Neural crest cell (in vitro differentiated cells): ENCODE results near the gene LRRC7. TPM values are rescaled to one million over a fixed set of nuclear protein-coding genes. Genes with fewer than 3 reads are reported as not detected.
"Not testable (repeated sequence)": the region's sequence is repeated elsewhere in the genome, so short reads cannot be mapped to it uniquely, and the experiment has no call there.

Experiments used
- DNase-seq: peaks from one replicate; pipeline ENCODE4 v3.0.0; 2021; ENCODE audit warnings: low read depth, mixed read lengths, low spot score
- H3K27ac Mint-ChIP-seq: one replicate; pipeline ENCODE4 v1.8.0; 2021; ENCODE audit warnings: mild to moderate bottlenecking, mixed read lengths; ENCODE audit not compliant: unreplicated experiment
- H3K27me3 Mint-ChIP-seq: 2 replicates; pipeline ENCODE4 v1.8.0; 2021; ENCODE audit warnings: low read depth, mild to moderate bottlenecking, mixed read lengths
- H3K36me3 Mint-ChIP-seq: 2 replicates; pipeline ENCODE4 v1.8.0; 2021; ENCODE audit warnings: low read depth, mild to moderate bottlenecking, mixed read lengths
- H3K4me1 Mint-ChIP-seq: 2 replicates; pipeline ENCODE4 v1.8.0; 2021; ENCODE audit warnings: mixed read lengths
- H3K4me3 Mint-ChIP-seq: one replicate; pipeline ENCODE4 v1.8.0; 2021; ENCODE audit warnings: mild to moderate bottlenecking, mixed read lengths
- H3K9me3 Mint-ChIP-seq: 2 replicates; pipeline ENCODE4 v1.8.0; 2021; ENCODE audit warnings: mixed read lengths
- CTCF ChIP-seq: fragments of 200-600 bp; sonication (generic); conservative IDR thresholded peaks from 2 replicates; pipeline ENCODE4 v1.5.0; 2021; ENCODE audit warnings: antibody characterized with exemption, mild to moderate bottlenecking
- total RNA-seq: library from RNA; stranded (reverse); gene quantifications from 2 replicates; pipeline ENCODE4 v1.2.1, GENCODE V29; 2021

Gene LRRC7
- total RNA-seq, 1 donor from 2014 or later: 2.4 TPM

GRCh38 chr1:69947837-69948236 lies 380.1 kb downstream of the LRRC7 start:
- Mint-ChIP-seq H3K4me3 (no peak overlapping the region), H3K27ac (no peak overlapping the region), H3K27me3 (no peaks in the 10 kb centered on the region), H3K4me1 (no peaks in the 10 kb centered on the region), H3K36me3 (no peaks in the 10 kb centered on the region), H3K9me3 (peaks cover 11% of the 10 kb centered on the region)
- no peak for DNase-seq
- no peak for TF ChIP-seq CTCF

GRCh38 chr1:69952676-69953075 lies 385.0 kb downstream of the LRRC7 start:
- no peaks in the 10 kb centered on the region for H3K9me3 Mint-ChIP-seq
- no peak overlapping the region for H3K4me3 Mint-ChIP-seq
- DNase-seq: no peak
- no peak overlapping the region for H3K27ac Mint-ChIP-seq
- no peaks in the 10 kb centered on the region for H3K27me3 Mint-ChIP-seq
- no peaks in the 10 kb centered on the region for H3K4me1 Mint-ChIP-seq
- no peaks in the 10 kb centered on the region for H3K36me3 Mint-ChIP-seq
- TF ChIP-seq CTCF: no peak

- DNase-seq, H3K27ac Mint-ChIP-seq, H3K9me3 Mint-ChIP-seq, H3K27me3 Mint-ChIP-seq, H3K4me3 Mint-ChIP-seq, H3K36me3 Mint-ChIP-seq, H3K4me1 Mint-ChIP-seq: not testable (repeated sequence)
Measured at GRCh38 chr1:69962452-69962851, 394.7 kb downstream of the LRRC7 start.

GRCh38 chr1:69967245-69967766 lies 399.6 kb downstream of the LRRC7 start:
- no peaks in the 10 kb centered on the region for H3K4me1 Mint-ChIP-seq
- H3K36me3 Mint-ChIP-seq: peaks cover 2% of the 10 kb centered on the region
- H3K9me3 Mint-ChIP-seq: peaks cover 29% of the 10 kb centered on the region
- no peak overlapping the region for H3K4me3 Mint-ChIP-seq
- no peak for TF ChIP-seq CTCF
- no peak for DNase-seq
- no peaks in the 10 kb centered on the region for H3K27me3 Mint-ChIP-seq
- H3K27ac Mint-ChIP-seq: no peak overlapping the region

GRCh38 chr1:69976896-69977295 lies 409.2 kb downstream of the LRRC7 start:
- H3K4me3 Mint-ChIP-seq: no peak overlapping the region
- no peak for TF ChIP-seq CTCF
- no peak overlapping the region for H3K27ac Mint-ChIP-seq
- no peaks in the 10 kb centered on the region for H3K36me3 Mint-ChIP-seq
- no peak for DNase-seq
- H3K4me1 Mint-ChIP-seq: no peaks in the 10 kb centered on the region
- H3K27me3 Mint-ChIP-seq: no peaks in the 10 kb centered on the region
- peaks cover 4% of the 10 kb centered on the region for H3K9me3 Mint-ChIP-seq

- H3K27me3 Mint-ChIP-seq: no peaks in the 10 kb centered on the region
- no peaks in the 10 kb centered on the region for H3K9me3 Mint-ChIP-seq
- DNase-seq: no peak
- no peak overlapping the region for H3K4me3 Mint-ChIP-seq
- H3K36me3 Mint-ChIP-seq: no peaks in the 10 kb centered on the region
- H3K27ac Mint-ChIP-seq: no peak overlapping the region
- TF ChIP-seq CTCF: no peak
- no peaks in the 10 kb centered on the region for H3K4me1 Mint-ChIP-seq
Measured at GRCh38 chr1:69982992-69983391, 415.3 kb downstream of the LRRC7 start.
